ENCODE results near the gene TNFRSF17.

Gene TNFRSF17

GRCh38 chr16:11979013-11979672 is 14.1 kb downstream of the TNFRSF17 start:
- DNase-seq: no peak
- Histone ChIP-seq H3K36me3 (ENCODE audit: control insufficient read depth in 4 of 4, insufficient read depth in 4 of 4, low read length in 3 of 4) (peaks cover 0 to under 1% (median under 1%) of the 10 kb centered on the region in 4 experiments), H3K27ac (ENCODE audit: insufficient read depth in 1 of 2, low read depth in 1 of 2, low read length in 2 of 2, poor library complexity in 1 of 2, severe bottlenecking in 2 of 2) (no peak overlapping the region), H3K4me1 (ENCODE audit: control extremely low read depth in 1 of 4, control insufficient read depth in 4 of 4, insufficient read depth in 4 of 4, low read length in 3 of 4) (peaks cover 0 to 22% (median 20%) of the 10 kb centered on the region in 4 experiments), H3K27me3 (replicated peaks in 2 of 5; ENCODE audit: control insufficient read depth in 4 of 5, insufficient read depth in 5 of 5, low read length in 4 of 5) (no peaks in the 10 kb centered on the region), H3K4me3 (ENCODE audit: control insufficient read depth in 1 of 7, extremely low read depth in 1 of 7, insufficient read depth in 4 of 7, low read depth in 2 of 7, low read length in 6 of 7) (no peak overlapping the region), H3K9me3 (ENCODE audit: control extremely low read depth in 1 of 5, control insufficient read depth in 4 of 5, insufficient read depth in 2 of 5, low read depth in 1 of 5, low read length in 4 of 5) (no peaks in the 10 kb centered on the region)
- ChIA-PET CTCF (interaction anchor here (0.9 to 1.4 kb wide), 3 partner anchors 11 to 44 kb away, joined by 3 to 4 read pairs (median 3); no protein-coding TSS in a partner anchor), POLR2A (no interaction called here)
- WGBS (ENCODE audit: insufficient coverage): 90% methylated on average over 2 of the region's 9 CpGs

DNA sequence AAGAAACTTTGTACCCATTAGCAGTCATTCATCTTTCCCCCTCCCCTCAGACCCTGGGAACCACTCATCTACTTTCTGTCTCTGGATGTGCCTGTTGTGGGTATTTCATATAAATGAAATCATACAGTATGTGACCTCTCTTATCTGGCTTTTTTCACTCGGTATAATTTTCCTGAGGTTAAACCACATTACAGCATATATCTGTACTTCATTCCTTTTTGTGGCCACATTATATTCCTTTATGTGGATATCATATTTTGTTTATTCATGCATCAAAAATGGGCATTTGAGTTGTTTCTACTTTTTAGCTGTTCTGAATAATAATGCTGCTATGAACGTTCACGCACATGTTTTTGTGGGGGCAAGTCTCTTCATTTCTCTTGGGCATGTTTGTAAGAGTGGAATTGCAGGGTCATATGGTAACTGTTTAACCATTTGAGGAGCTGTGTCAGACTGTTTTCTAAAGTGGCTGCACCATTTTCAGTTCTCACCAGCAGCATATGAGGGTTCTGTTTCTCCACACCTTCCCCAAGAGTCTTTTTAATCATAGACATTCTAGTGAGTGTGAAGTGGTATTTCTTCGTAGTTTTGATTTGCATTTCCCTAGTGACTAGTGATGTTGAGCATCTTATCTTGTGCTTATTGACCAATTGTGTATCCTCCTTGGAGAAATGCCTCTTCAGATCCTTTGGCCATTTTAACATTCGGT is 15.3 kb downstream of the TNFRSF17 start:
- Histone ChIP-seq H3K4me1 (ENCODE audit: control extremely low read depth in 1 of 4, control insufficient read depth in 4 of 4, insufficient read depth in 4 of 4, low read length in 3 of 4) (peaks cover 0 to 22% (median 20%) of the 10 kb centered on the region in 4 experiments), H3K36me3 (ENCODE audit: control insufficient read depth in 4 of 4, insufficient read depth in 4 of 4, low read length in 3 of 4) (no peaks in the 10 kb centered on the region), H3K27me3 (replicated peaks in 2 of 5; ENCODE audit: control insufficient read depth in 4 of 5, insufficient read depth in 5 of 5, low read length in 4 of 5) (no peaks in the 10 kb centered on the region), H3K4me3 (ENCODE audit: control insufficient read depth in 1 of 7, extremely low read depth in 1 of 7, insufficient read depth in 4 of 7, low read depth in 2 of 7, low read length in 6 of 7) (no peak overlapping the region), H3K27ac (ENCODE audit: insufficient read depth in 1 of 2, low read depth in 1 of 2, low read length in 2 of 2, poor library complexity in 1 of 2, severe bottlenecking in 2 of 2) (no peak overlapping the region), H3K9me3 (ENCODE audit: control extremely low read depth in 1 of 5, control insufficient read depth in 4 of 5, insufficient read depth in 2 of 5, low read depth in 1 of 5, low read length in 4 of 5) (no peaks in the 10 kb centered on the region)
- POLR2A ChIA-PET: no interaction called here
- CTCF ChIA-PET: interaction anchor here (1.2 kb wide), 1 partner anchor 19 kb away, joined by 3 read pairs; no protein-coding TSS in a partner anchor
- no CpG with 5 or more reads among the region's 5 CpGs for WGBS (ENCODE audit: insufficient coverage)
- no peak for DNase-seq

- Histone ChIP-seq H3K9me3 (ENCODE audit: control extremely low read depth in 1 of 5, control insufficient read depth in 4 of 5, insufficient read depth in 2 of 5, low read depth in 1 of 5, low read length in 4 of 5) (no peaks in the 10 kb centered on the region), H3K27ac (ENCODE audit: insufficient read depth in 1 of 2, low read depth in 1 of 2, low read length in 2 of 2, poor library complexity in 1 of 2, severe bottlenecking in 2 of 2) (no peak overlapping the region), H3K4me1 (ENCODE audit: control extremely low read depth in 1 of 4, control insufficient read depth in 4 of 4, insufficient read depth in 4 of 4, low read length in 3 of 4) (no peaks in the 10 kb centered on the region), H3K27me3 (replicated peaks in 2 of 5; ENCODE audit: control insufficient read depth in 4 of 5, insufficient read depth in 5 of 5, low read length in 4 of 5) (no peaks in the 10 kb centered on the region), H3K36me3 (ENCODE audit: control insufficient read depth in 4 of 4, insufficient read depth in 4 of 4, low read length in 3 of 4) (no peaks in the 10 kb centered on the region), H3K4me3 (ENCODE audit: control insufficient read depth in 1 of 7, extremely low read depth in 1 of 7, insufficient read depth in 4 of 7, low read depth in 2 of 7, low read length in 6 of 7) (no peak overlapping the region)
- 89% methylated on average over 3 of the region's 5 CpGs for WGBS (ENCODE audit: insufficient coverage)
- no peak for DNase-seq
- ChIA-PET POLR2A (no interaction called here), CTCF (interaction anchor here (2.1 kb wide), 1 partner anchor 82 kb away, joined by 5 read pairs; no protein-coding TSS in a partner anchor)
These were observed 20.2 kb downstream of the TNFRSF17 start for GRCh38 chr16:11985250-11985649.

DNA sequence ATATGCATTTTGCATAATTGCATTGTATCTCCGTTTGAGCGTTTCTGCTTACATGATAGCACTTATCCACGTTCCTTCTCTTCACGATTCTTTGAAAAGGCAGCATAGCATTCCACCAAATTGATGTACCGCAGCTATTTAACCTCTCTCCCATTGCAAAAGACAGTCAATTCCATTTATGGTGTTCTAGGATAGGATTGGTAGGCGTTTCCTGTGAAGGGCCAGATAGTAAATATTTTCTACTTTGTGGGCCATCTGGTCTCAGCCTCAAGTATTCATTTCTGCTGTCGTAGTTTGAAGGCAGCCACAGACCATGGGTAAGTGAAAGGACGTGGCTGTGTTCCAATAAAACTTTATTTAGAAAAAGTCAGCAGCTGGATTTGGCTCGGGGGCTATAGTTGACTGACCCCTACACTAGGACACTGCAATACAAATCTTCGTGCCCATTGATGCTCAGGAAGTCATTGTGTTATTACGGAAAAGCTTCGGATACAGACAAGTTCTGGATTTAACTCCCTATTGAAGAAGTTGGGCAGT is 21.6 kb downstream of the TNFRSF17 start:
- no peak for DNase-seq
- WGBS (ENCODE audit: insufficient coverage): 97% methylated on average over 12 of the region's 12 CpGs
- Histone ChIP-seq H3K4me1 (ENCODE audit: control extremely low read depth in 1 of 4, control insufficient read depth in 4 of 4, insufficient read depth in 4 of 4, low read length in 3 of 4) (no peaks in the 10 kb centered on the region), H3K4me3 (ENCODE audit: control insufficient read depth in 1 of 7, extremely low read depth in 1 of 7, insufficient read depth in 4 of 7, low read depth in 2 of 7, low read length in 6 of 7) (no peak overlapping the region), H3K27me3 (replicated peaks in 2 of 5; ENCODE audit: control insufficient read depth in 4 of 5, insufficient read depth in 5 of 5, low read length in 4 of 5) (no peaks in the 10 kb centered on the region), H3K27ac (ENCODE audit: insufficient read depth in 1 of 2, low read depth in 1 of 2, low read length in 2 of 2, poor library complexity in 1 of 2, severe bottlenecking in 2 of 2) (no peak overlapping the region), H3K36me3 (ENCODE audit: control insufficient read depth in 4 of 4, insufficient read depth in 4 of 4, low read length in 3 of 4) (no peaks in the 10 kb centered on the region), H3K9me3 (ENCODE audit: control extremely low read depth in 1 of 5, control insufficient read depth in 4 of 5, insufficient read depth in 2 of 5, low read depth in 1 of 5, low read length in 4 of 5) (no peaks in the 10 kb centered on the region)
- ChIA-PET CTCF (interaction anchor here (0.6 kb wide), 1 partner anchor 13 kb away, joined by 3 read pairs; no protein-coding TSS in a partner anchor), POLR2A (no interaction called here)

GRCh38 chr16:11988258-11988978 is 23.4 kb downstream of the TNFRSF17 start:
- POLR2A ChIA-PET: no interaction called here
- 50% methylated on average over 2 of the region's 5 CpGs for WGBS (ENCODE audit: insufficient coverage)
- H3K27ac ChIP-seq (ENCODE audit: insufficient read depth in 1 of 2, low read depth in 1 of 2, low read length in 2 of 2, poor library complexity in 1 of 2, severe bottlenecking in 2 of 2): no peak overlapping the region

GRCh38 chr16:11990702-11991390 is 25.8 kb downstream of the TNFRSF17 start:
- no peak overlapping the region for H3K27ac ChIP-seq (ENCODE audit: insufficient read depth in 1 of 2, low read depth in 1 of 2, low read length in 2 of 2, poor library complexity in 1 of 2, severe bottlenecking in 2 of 2)
- H3K27me3 ChIP-seq (replicated peaks in 2 of 5; ENCODE audit: control insufficient read depth in 4 of 5, insufficient read depth in 5 of 5, low read length in 4 of 5): no peaks in the 10 kb centered on the region
- ChIA-PET POLR2A (interaction anchor here (0.6 to 0.7 kb wide), 2 partner anchors 15 to 72 kb away, joined by 3 to 5 read pairs; partner anchors contain the start of gene SNX29), CTCF (interaction anchor here (1.3 kb wide), 1 partner anchor 77 kb away, joined by 3 read pairs; no protein-coding TSS in a partner anchor)
- peaks cover 6 to 16% (median 12%) of the 10 kb centered on the region in 4 experiments for H3K4me1 ChIP-seq (ENCODE audit: control extremely low read depth in 1 of 4, control insufficient read depth in 4 of 4, insufficient read depth in 4 of 4, low read length in 3 of 4)
- 100% methylated on average over 10 of the region's 11 CpGs for WGBS (ENCODE audit: insufficient coverage)
- DNase-seq: no peak
- no peaks in the 10 kb centered on the region for H3K36me3 ChIP-seq (ENCODE audit: control insufficient read depth in 4 of 4, insufficient read depth in 4 of 4, low read length in 3 of 4)
- no peak overlapping the region for H3K4me3 ChIP-seq (ENCODE audit: control insufficient read depth in 1 of 7, extremely low read depth in 1 of 7, insufficient read depth in 4 of 7, low read depth in 2 of 7, low read length in 6 of 7)
- no peaks in the 10 kb centered on the region for H3K9me3 ChIP-seq (ENCODE audit: control extremely low read depth in 1 of 5, control insufficient read depth in 4 of 5, insufficient read depth in 2 of 5, low read depth in 1 of 5, low read length in 4 of 5)

More at GRCh38 chr16:11988258-11988978, 23.4 kb downstream of the TNFRSF17 start:
- Histone ChIP-seq H3K4me1 (ENCODE audit: control extremely low read depth in 1 of 4, control insufficient read depth in 4 of 4, insufficient read depth in 4 of 4, low read length in 3 of 4) (no peaks in the 10 kb centered on the region), H3K36me3 (ENCODE audit: control insufficient read depth in 4 of 4, insufficient read depth in 4 of 4, low read length in 3 of 4) (no peaks in the 10 kb centered on the region), H3K4me3 (ENCODE audit: control insufficient read depth in 1 of 7, extremely low read depth in 1 of 7, insufficient read depth in 4 of 7, low read depth in 2 of 7, low read length in 6 of 7) (no peak overlapping the region), H3K27me3 (replicated peaks in 2 of 5; ENCODE audit: control insufficient read depth in 4 of 5, insufficient read depth in 5 of 5, low read length in 4 of 5) (no peaks in the 10 kb centered on the region), H3K9me3 (ENCODE audit: control extremely low read depth in 1 of 5, control insufficient read depth in 4 of 5, insufficient read depth in 2 of 5, low read depth in 1 of 5, low read length in 4 of 5) (no peaks in the 10 kb centered on the region)
- no peak for DNase-seq
- CTCF ChIA-PET: interaction anchor here (1.7 kb wide), 1 partner anchor 79 kb away, joined by 3 read pairs; no protein-coding TSS in a partner anchor

Data from common myeloid progenitor, CD34-positive (primary cell).